Spleen (tissue), 11 donors: Measurements from ENCODE around the gene LPCAT1. TPM values are rescaled to one million over a fixed set of nuclear protein-coding genes. Genes with fewer than 3 reads are reported as not detected.
A peak's percentile ranks its signal among the peaks of the same experiment; 100 is the strongest.

Experiments
- DNase-seq: peaks from one replicate; pipeline ENCODE4 v3.0.0-alpha.2; 2020
- H3K27ac ChIP-seq, 8 donors: fragments of 200-600 bp; sonication (generic) in 7 of 8; 1 replicate in 4 of 8; 2 replicates in 4 of 8; pipeline versions ENCODE4 v1.5.0 to v1.8.0; 2016 to 2021; ENCODE audit warnings: inconsistent platforms in 4 of 8, mild to moderate bottlenecking in 4 of 8, moderate library complexity in 1 of 8
- H3K27me3 ChIP-seq, 7 donors: fragments of 200-600 bp; sonication (generic) in 6 of 7; replicated peaks in 1 of 7; 1 replicate in 4 of 7; 2 replicates in 3 of 7; pipeline versions ENCODE4 v1.5.0 to v1.8.0; 2016 to 2021; ENCODE audit warnings: inconsistent platforms in 3 of 7, mild to moderate bottlenecking in 1 of 7
- H3K36me3 ChIP-seq, 6 donors: fragments of 200-600 bp; sonication (generic) in 5 of 6; 1 replicate in 4 of 6; 2 replicates in 2 of 6; pipeline versions ENCODE4 v1.5.0 to v1.8.0; 2016 to 2021; ENCODE audit warnings: inconsistent platforms in 2 of 6
- H3K4me1 ChIP-seq, 6 donors: fragments of 200-600 bp; sonication (generic) in 5 of 6; 1 replicate in 3 of 6; 2 replicates in 3 of 6; pipeline versions ENCODE4 v1.5.0 to v1.8.0; 2016 to 2021; ENCODE audit warnings: inconsistent platforms in 3 of 6
- H3K4me3 ChIP-seq, 8 donors: fragments of 200-600 bp; sonication (generic) in 7 of 8; 1 replicate in 4 of 8; 2 replicates in 4 of 8; pipeline versions ENCODE4 v1.5.0 to v1.8.0; 2016 to 2021; ENCODE audit warnings: inconsistent platforms in 4 of 8, mild to moderate bottlenecking in 4 of 8, moderate library complexity in 2 of 8
- H3K9me3 ChIP-seq, 8 donors: fragments of 200-600 bp; sonication (generic) in 7 of 8; 1 replicate in 4 of 8; 2 replicates in 4 of 8; pipeline versions ENCODE4 v1.5.0 to v1.8.0; 2016 to 2021; ENCODE audit warnings: inconsistent platforms in 4 of 8
- POLR2A ChIP-seq, 3 donors: fragments of 450-650 bp; IDR thresholded peaks; one replicate each; pipeline ENCODE4 v1.5.1; 2017; ENCODE audit warnings: antibody characterized with exemption in 3 of 3, mild to moderate bottlenecking in 1 of 3
- POLR2AphosphoS5 ChIP-seq, 3 donors: sonication (generic); formaldehyde crosslinking; IDR thresholded peaks; one replicate each; pipeline ENCODE4 v1.5.1; 2017; ENCODE audit warnings: antibody characterized with exemption in 3 of 3
- WGBS, 5 donors: extraction: QIAGEN DNeasy Blood & Tissue Kit in 3 of 5; methylation state at CpG; one replicate each; pipeline versions ENCODE4 v1.1.5 to v1.1.7; 2013 to 2018; 5-methylcytosine and 5-hydroxymethylcytosine counted together
- intact Hi-C: fragments of 100-400 bp; cut with DNase I; formaldehyde crosslinking; loops from one replicate; pipeline ENCODE4 v1.15.0; 2023; ENCODE audit warnings: low total_unique reads
- polyA plus RNA-seq, 3 donors: library from polyadenylated mRNA; stranded (reverse); fragments of 200-250 nt; gene quantifications; one replicate each; pipeline ENCODE4 v1.2.1, GENCODE V29; 2013
- total RNA-seq, 7 donors: library from RNA; depleted of rRNA in 3 of 7; stranded (reverse); fragments of >200 nt in 3 of 7; fragmentation: NEBNext Ultra II Directional in 4 of 7; extraction: Animal tissue kit (Norgen Biotek cat#: 25700) in 4 of 7; gene quantifications; one replicate each; pipeline versions ENCODE4 v1.1.0 to v1.2.1, GENCODE V29; 2016 to 2021
- TF ChIP-seq, protein P1 (sequence below), 11 experiments: fragments of 200-600 bp in 7 of 11; fragments of 450-650 bp in 4 of 11; sonication (generic) in 4 of 11; IDR thresholded peaks in 8 of 11; conservative IDR thresholded peaks in 3 of 11; 1 replicate in 7 of 11; 2 replicates in 4 of 11; pipeline versions ENCODE4 v1.4.0 to v1.8.0; 2016 to 2021; ENCODE audit warnings: antibody characterized with exemption in 11 of 11, inconsistent platforms in 4 of 11, mild to moderate bottlenecking in 1 of 11
- donor health status: healthy with polysubstance abuse.
- donor health status: DM: no; HTN: no; CAD: no; lungs with moderate emphysema.
- donor health status: DM: no; HTN: no; CAD: no.
- donor health status: Bipolar disorder and iron deficiency.
- donor health status: healthy.
- donor health status: DM: no; HTN: no; CAD: no.
- donor health status: DM: yes; HTN: yes; CAD: no.

Gene LPCAT1
- total and polyA plus RNA-seq, 10 donors = 52.2 to 322 (median 174) TPM

DNA sequence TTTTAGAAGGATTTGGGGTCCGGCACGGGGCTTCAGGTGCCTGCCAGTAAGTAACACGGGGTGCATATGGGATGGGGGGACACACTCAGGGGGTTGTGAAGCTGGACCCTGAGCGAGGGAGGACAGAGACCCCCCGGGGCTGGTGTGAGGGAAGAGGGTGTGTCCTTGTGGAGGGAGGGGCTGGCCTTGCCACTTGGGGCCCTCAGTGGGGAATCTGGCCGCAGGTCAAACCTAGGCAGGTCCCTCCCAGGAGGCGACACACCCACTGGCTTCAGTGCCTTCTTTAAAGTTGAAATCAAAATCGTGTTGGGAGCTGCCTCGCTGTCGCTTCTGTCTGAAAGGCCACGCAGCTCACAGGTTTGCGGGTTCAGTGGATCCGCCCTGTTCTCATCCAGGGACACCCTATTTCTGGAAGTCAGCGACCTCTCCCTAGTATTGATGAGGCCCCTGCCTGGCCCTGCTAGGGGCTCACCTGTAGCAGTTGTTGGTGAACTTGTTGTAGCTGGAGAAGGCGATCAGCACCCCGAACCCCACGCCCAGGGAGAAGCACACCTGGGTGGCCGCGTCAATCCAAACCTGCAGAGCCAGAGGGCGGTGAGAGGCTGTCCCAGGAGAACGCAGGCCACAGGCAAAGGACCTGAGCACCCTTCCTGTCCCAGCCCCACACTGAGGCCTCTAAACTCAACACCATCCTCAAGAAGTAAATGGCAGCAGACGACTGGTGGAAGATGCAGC, 108.0 kb downstream of the LPCAT1 start:
- peak; percentile 56 for DNase-seq
- peaks cover 0 to 38% (median 0%) of the 10 kb centered on the region in 7 donors for H3K27me3 ChIP-seq
- H3K36me3 ChIP-seq = no peaks in the 10 kb centered on the region
- 71 to 82% (median 80%) methylated on average over 17 to 22 of the region's 22 CpGs for WGBS, 5 donors
- H3K9me3 ChIP-seq = no peaks in the 10 kb centered on the region
- no peak for TF ChIP-seq POLR2AphosphoS5 (IDR thresholded peaks at IDR 0.05)
- TF ChIP-seq POLR2A (IDR thresholded peaks at IDR 0.05) = no peak
- TF ChIP-seq, protein P1, sequence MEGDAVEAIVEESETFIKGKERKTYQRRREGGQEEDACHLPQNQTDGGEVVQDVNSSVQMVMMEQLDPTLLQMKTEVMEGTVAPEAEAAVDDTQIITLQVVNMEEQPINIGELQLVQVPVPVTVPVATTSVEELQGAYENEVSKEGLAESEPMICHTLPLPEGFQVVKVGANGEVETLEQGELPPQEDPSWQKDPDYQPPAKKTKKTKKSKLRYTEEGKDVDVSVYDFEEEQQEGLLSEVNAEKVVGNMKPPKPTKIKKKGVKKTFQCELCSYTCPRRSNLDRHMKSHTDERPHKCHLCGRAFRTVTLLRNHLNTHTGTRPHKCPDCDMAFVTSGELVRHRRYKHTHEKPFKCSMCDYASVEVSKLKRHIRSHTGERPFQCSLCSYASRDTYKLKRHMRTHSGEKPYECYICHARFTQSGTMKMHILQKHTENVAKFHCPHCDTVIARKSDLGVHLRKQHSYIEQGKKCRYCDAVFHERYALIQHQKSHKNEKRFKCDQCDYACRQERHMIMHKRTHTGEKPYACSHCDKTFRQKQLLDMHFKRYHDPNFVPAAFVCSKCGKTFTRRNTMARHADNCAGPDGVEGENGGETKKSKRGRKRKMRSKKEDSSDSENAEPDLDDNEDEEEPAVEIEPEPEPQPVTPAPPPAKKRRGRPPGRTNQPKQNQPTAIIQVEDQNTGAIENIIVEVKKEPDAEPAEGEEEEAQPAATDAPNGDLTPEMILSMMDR (IDR thresholded peaks at IDR 0.05 in 8 of 11, conservative IDR thresholded peaks at IDR 0.05 in 3 of 11) = no peak
- no peak overlapping the region for H3K4me3 ChIP-seq
- intact Hi-C loops = no loop called here
- H3K27ac ChIP-seq = no peak overlapping the region
- no peaks in the 10 kb centered on the region for H3K4me1 ChIP-seq

DNA sequence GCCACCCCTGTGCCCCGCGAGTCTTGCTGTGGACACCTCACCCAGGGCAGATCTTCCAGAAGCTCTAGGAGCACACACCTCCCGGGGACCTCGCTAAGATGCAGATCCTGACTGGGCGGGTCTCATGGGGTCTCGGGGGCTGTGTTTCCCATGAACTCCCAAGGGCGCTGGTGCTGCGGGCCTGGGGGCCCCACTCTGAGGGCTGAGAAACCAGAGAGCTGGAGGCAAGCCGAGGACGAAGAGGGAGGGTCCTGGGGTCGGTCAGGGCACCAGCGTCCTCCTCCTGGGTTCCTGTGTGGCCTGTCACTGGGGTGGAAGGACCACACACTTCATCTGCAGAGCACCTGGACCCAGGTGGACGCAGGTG, 108.7 kb downstream of the LPCAT1 start:
- TF ChIP-seq, protein P1 (IDR thresholded peaks at IDR 0.05 in 8 of 11, conservative IDR thresholded peaks at IDR 0.05 in 3 of 11) = no peak
- no peak for TF ChIP-seq POLR2AphosphoS5 (IDR thresholded peaks at IDR 0.05)
- TF ChIP-seq POLR2A (IDR thresholded peaks at IDR 0.05) = no peak
- no peak overlapping the region for H3K27ac ChIP-seq
- no peaks in the 10 kb centered on the region for H3K9me3 ChIP-seq
- intact Hi-C loops = no loop called here
- no peak overlapping the region for H3K4me3 ChIP-seq
- H3K4me1 ChIP-seq = no peaks in the 10 kb centered on the region
- DNase-seq = no peak
- H3K27me3 ChIP-seq = peaks cover 0 to 46% (median 3%) of the 10 kb centered on the region in 7 donors
- no peaks in the 10 kb centered on the region for H3K36me3 ChIP-seq
- 70 to 87% (median 75%) methylated on average over 11 to 13 of the region's 13 CpGs for WGBS, 5 donors

DNA sequence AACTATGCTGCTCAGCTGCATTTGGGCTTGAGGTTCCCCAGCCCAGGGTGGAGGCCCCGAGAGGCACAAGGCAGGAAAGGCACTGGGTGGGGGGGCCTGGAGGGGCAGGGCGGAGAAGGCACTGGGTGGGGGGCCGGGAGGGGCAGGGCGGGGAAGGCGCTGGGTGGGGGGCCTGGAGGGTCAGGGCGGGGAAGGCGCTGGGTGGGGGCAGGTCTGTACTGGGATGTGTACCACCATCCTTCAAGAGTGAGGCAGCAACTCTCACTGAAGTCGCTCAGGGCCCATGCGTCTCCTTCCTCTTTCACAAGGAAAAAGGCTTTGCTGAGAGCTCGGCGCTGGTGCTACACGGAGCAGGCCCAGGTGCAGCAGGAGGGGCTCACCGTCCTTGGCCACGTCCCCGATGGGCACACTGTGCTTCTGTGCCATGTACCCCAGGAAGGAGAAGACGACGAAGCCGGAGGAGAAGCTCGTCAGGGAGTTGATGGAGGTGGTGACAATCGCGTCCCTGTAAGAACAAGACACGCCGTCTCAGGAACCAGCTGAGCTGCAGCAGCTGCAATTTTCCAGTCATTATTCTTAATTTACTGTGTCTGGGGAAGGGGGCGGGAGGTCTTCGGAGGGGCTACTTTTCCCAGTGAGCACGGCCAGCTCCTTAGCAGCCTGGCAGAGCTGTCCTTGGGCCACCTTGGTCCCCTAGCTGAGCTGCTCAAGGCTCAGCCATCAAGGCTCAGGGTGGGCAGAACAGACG, 109.3 kb downstream of the LPCAT1 start:
- peak; percentile 60 for DNase-seq
- no peak overlapping the region for H3K27ac ChIP-seq
- H3K4me3 ChIP-seq = no peak overlapping the region
- TF ChIP-seq POLR2AphosphoS5 (IDR thresholded peaks at IDR 0.05) (no peak), POLR2A (IDR thresholded peaks at IDR 0.05) (no peak)
- TF ChIP-seq, protein P1 (IDR thresholded peaks at IDR 0.05 in 8 of 11, conservative IDR thresholded peaks at IDR 0.05 in 3 of 11) = no peak
- no peaks in the 10 kb centered on the region for H3K9me3 ChIP-seq
- intact Hi-C loops = no loop called here
- 42 to 69% (median 59%) methylated on average over 24 to 27 of the region's 27 CpGs for WGBS, 5 donors
- H3K27me3 ChIP-seq = peaks cover 0 to 51% (median 4%) of the 10 kb centered on the region in 7 donors
- H3K4me1 ChIP-seq = no peaks in the 10 kb centered on the region
- H3K36me3 ChIP-seq = no peaks in the 10 kb centered on the region

DNA sequence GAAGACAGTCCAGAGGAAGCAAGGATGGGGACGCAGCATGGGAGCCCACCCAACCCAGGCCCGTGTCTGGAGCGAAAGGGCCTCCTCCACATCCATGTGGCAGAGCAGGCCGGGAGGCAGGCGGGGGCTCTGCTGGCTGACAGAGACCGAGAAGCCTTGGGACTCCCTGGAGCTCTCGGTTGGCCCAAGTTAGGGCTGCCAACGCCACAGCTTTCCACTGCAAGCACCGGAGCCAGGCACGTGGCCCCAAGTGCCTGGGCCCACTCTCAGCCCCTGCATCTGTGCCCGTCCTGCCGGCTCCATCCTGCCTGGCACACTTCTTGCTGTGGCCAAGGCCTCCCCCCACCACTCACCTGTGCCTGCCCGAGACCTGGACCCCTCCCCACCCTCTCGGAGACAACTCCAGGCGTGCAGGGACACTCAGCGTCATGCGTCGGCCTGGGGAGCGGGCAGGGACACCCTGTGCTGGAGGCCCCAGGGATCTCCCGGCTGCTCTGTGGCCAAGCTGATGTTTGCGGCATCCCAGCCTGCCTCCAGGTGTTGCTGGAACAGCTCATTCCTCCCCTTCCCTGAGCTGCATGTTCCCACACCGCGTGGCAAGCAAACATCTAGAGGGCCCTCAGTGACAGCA, 110.0 kb downstream of the LPCAT1 start:
- peak; percentile 67 for DNase-seq
- TF ChIP-seq POLR2AphosphoS5 (IDR thresholded peaks at IDR 0.05) (no peak), POLR2A (IDR thresholded peaks at IDR 0.05) (no peak)
- TF ChIP-seq, protein P1 (IDR thresholded peaks at IDR 0.05 in 8 of 11, conservative IDR thresholded peaks at IDR 0.05 in 3 of 11) = no peak
- WGBS, 5 donors = 73 to 90% (median 77%) methylated on average over 12 to 23 of the region's 23 CpGs
- intact Hi-C loops = no loop called here
- H3K4me1 ChIP-seq = no peaks in the 10 kb centered on the region
- H3K27me3 ChIP-seq = peaks cover 0 to 59% (median 10%) of the 10 kb centered on the region in 7 donors
- no peaks in the 10 kb centered on the region for H3K36me3 ChIP-seq
- H3K4me3 ChIP-seq = no peak overlapping the region
- no peak overlapping the region for H3K27ac ChIP-seq
- H3K9me3 ChIP-seq = no peaks in the 10 kb centered on the region
